GM19193 (cell line): Measurements from ENCODE around the gene PUDP.

ENCODE experiments used
- POLR2A ChIP-seq: IDR thresholded peaks from 4 replicates; pipeline ENCODE4 v1.6.1; 2011; ENCODE audit not compliant: insufficient read depth, insufficient read length; ENCODE audit errors: extremely low read depth

Gene PUDP

GRCh38 chrX:7156879-7157278 lies 8.9 kb upstream of the PUDP start:
- TF ChIP-seq POLR2A = no peak

- no peak for TF ChIP-seq POLR2A
Observed at GRCh38 chrX:7155163-7155562, 7.2 kb upstream of the PUDP start.

GRCh38 chrX:7154041-7154597 lies 6.2 kb upstream of the PUDP start:
- TF ChIP-seq POLR2A = no peak

- TF ChIP-seq POLR2A = no peak
Observed at GRCh38 chrX:7153231-7153630, 5.3 kb upstream of the PUDP start.

- no peak for TF ChIP-seq POLR2A
Observed at GRCh38 chrX:7149411-7149810, 1.5 kb upstream of the PUDP start.

GRCh38 chrX:7147413-7147977 lies 458 bp downstream of the PUDP start, which contains the start of gene STS:
Gene STS, plus strand, starts transcription at chrX:7147712. Its CDS starts 105,488 bp downstream, at chrX:7253200.
- no peak for TF ChIP-seq POLR2A

GRCh38 chrX:7146703-7147412 lies 1.1 kb downstream of the PUDP start:
- no peak for TF ChIP-seq POLR2A

- no peak for TF ChIP-seq POLR2A
Observed at GRCh38 chrX:7146020-7146702, 1.8 kb downstream of the PUDP start.

GRCh38 chrX:7145454-7145853 lies 2.5 kb downstream of the PUDP start:
- TF ChIP-seq POLR2A = no peak

GRCh38 chrX:7143941-7144525 lies 3.9 kb downstream of the PUDP start:
- no peak for TF ChIP-seq POLR2A

GRCh38 chrX:7143076-7143475 lies 4.9 kb downstream of the PUDP start:
- TF ChIP-seq POLR2A = no peak

- TF ChIP-seq POLR2A = no peak
Observed at GRCh38 chrX:7139202-7140081, 8.5 kb downstream of the PUDP start.

- TF ChIP-seq POLR2A = no peak
Observed at GRCh38 chrX:7134981-7135380, 13.0 kb downstream of the PUDP start.

GRCh38 chrX:7133050-7133440 lies 14.9 kb downstream of the PUDP start:
- TF ChIP-seq POLR2A = no peak

- no peak for TF ChIP-seq POLR2A
Observed at GRCh38 chrX:7132335-7133049, 15.5 kb downstream of the PUDP start.

GRCh38 chrX:7131621-7132020 lies 16.3 kb downstream of the PUDP start:
- no peak for TF ChIP-seq POLR2A
